Heart left ventricle (tissue), 16 donors: ENCODE measurements around the gene ZSCAN26. TPM values are rescaled to one million over a fixed set of nuclear protein-coding genes. Genes with fewer than 3 reads are reported as not detected.
"Not testable (repeated sequence)": the region's sequence is repeated elsewhere in the genome, so short reads cannot be mapped to it uniquely, and the experiment has no call there.

ENCODE experiments used
- ATAC-seq, 4 donors: fragments of 200-7000 bp; cut with Tn5 transposase; one replicate each; pipeline ENCODE4 v1.9.1; 2020 to 2022; ENCODE audit warnings: moderate library complexity in 4 of 4, mild to moderate bottlenecking in 3 of 4, moderate number of reproducible peaks in 1 of 4
- DNase-seq, 5 donors: peaks; one replicate each; pipeline ENCODE4 v3.0.0-alpha.2; 2020
- H3K27ac ChIP-seq, 12 donors: fragments of 200-600 bp; sonication (generic) in 4 of 12; one replicate each; pipeline versions ENCODE4 v1.5.0 to v1.8.0; 2016 to 2022; ENCODE audit warnings: mild to moderate bottlenecking in 2 of 12
- H3K27me3 ChIP-seq, 9 donors: fragments of 200-600 bp; sonication (generic) in 2 of 9; one replicate each; pipeline versions ENCODE4 v1.5.1 to v1.8.0; 2016 to 2022; ENCODE audit warnings: mild to moderate bottlenecking in 3 of 9
- H3K36me3 ChIP-seq, 9 donors: fragments of 200-600 bp; sonication (generic) in 2 of 9; one replicate each; pipeline versions ENCODE4 v1.5.0 to v1.8.0; 2018 to 2022; ENCODE audit warnings: mild to moderate bottlenecking in 2 of 9
- H3K4me1 ChIP-seq, 12 donors: fragments of 200-600 bp; sonication (generic) in 4 of 12; one replicate each; pipeline versions ENCODE4 v1.5.0 to v1.8.0; 2016 to 2022; ENCODE audit warnings: mild to moderate bottlenecking in 3 of 12
- H3K4me3 ChIP-seq, 12 donors: fragments of 200-600 bp; sonication (generic) in 4 of 12; one replicate each; pipeline versions ENCODE4 v1.5.0 to v1.8.0; 2017 to 2022; ENCODE audit warnings: mild to moderate bottlenecking in 9 of 12, moderate library complexity in 4 of 12
- H3K9me3 ChIP-seq, 12 donors: fragments of 200-600 bp; sonication (generic) in 4 of 12; one replicate each; pipeline versions ENCODE4 v1.5.0 to v1.8.0; 2016 to 2022; ENCODE audit warnings: mild to moderate bottlenecking in 1 of 12
- POLR2A ChIP-seq, 2 donors: fragments of 450-650 bp; IDR thresholded peaks; one replicate each; pipeline ENCODE4 v1.6.1; 2017; ENCODE audit warnings: antibody characterized with exemption in 2 of 2, mild to moderate bottlenecking in 2 of 2, moderate library complexity in 2 of 2
- WGBS, 4 donors: extraction: QIAGEN DNeasy Blood & Tissue Kit in 2 of 4; methylation state at CpG; one replicate each; pipeline versions ENCODE4 v1.1.5 to v1.1.7; 2013 to 2018; 5-methylcytosine and 5-hydroxymethylcytosine counted together
- intact Hi-C, 10 donors: fragments of 100-400 bp; cut with DNase I; formaldehyde crosslinking; loops; one replicate each; pipeline versions ENCODE4 v1.11.1 to v1.14.2; 2022
- polyA plus RNA-seq, 2 donors: library from polyadenylated mRNA; stranded (reverse); fragments of 200-250 nt; gene quantifications; one replicate each; pipeline ENCODE4 v1.2.3, GENCODE V29; 2013
- total RNA-seq, 9 donors: library from RNA; depleted of rRNA in 2 of 9; stranded (reverse); fragments of >200 nt in 2 of 9; fragmentation: NEBNext Ultra II Directional in 3 of 9; extraction: Animal tissue kit (Norgen Biotek cat#: 25700) in 3 of 9; gene quantifications; one replicate each; pipeline versions ENCODE4 v1.1.0 to v1.2.4, GENCODE V29; 2016 to 2023
- TF ChIP-seq, protein P1 (sequence below), 12 donors: fragments of 200-600 bp; sonication (generic) in 4 of 12; IDR thresholded peaks; one replicate each; pipeline versions ENCODE4 v1.5.0 to v1.8.0; 2018 to 2022; ENCODE audit warnings: antibody characterized with exemption in 12 of 12, mild to moderate bottlenecking in 5 of 12
- donor health status: ischemic (EF 13 %, LVEDD 7.1; RV severe dilation, severe dysfunction).
- donor health status: healthy with polysubstance abuse.
- donor health status: DM: no; HTN: yes; CAD: no.
- donor health status: DM: no; HTN: no; CAD: no.
- donor health status: ischemic (EF 25% LVEDD 6.9; RV normal size, moderate dysfunction).
- donor health status: ischemic (EF 25% LVEDD 5.7; RV mildly dilated, moderate dysfunction).
- donor health status: healthy.
- donor health status: DM: yes; HTN: yes; CAD: no.
- donor health status: ischemic (EF 35%, LVEDD 5.7; RV mildly dilated, moderate dysfunction).
- donor health status: nonischemic (EF 11% LVEDD 7.7; RV severe dilation, severe dysfunction).
- donor health status: DM: yes; HTN: yes; CAD: no.
- donor health status: PGD.
- donor health status: ischemic (EF 29% LVEDD 5.4; RV normal size, mild dysfunction).
- donor health status: nonischemic (EF 23%, LVEDD 6.1; RV moderate dilation, normal function).

ZSCAN26 gene
- total and polyA plus RNA-seq, 11 donors, result 8.1 to 16.4 (median 12.2) TPM

GRCh38 chr6:28315628-28316027 is 48.7 kb downstream of the ZSCAN26 start:
- H3K36me3 ChIP-seq, result peaks cover 0 to 5% (median 0%) of the 10 kb centered on the region in 9 donors
- peaks cover 0 to 6% (median 0%) of the 10 kb centered on the region in 12 donors for H3K9me3 ChIP-seq
- no peaks in the 10 kb centered on the region for H3K27me3 ChIP-seq
- 47 to 58% (median 54%) methylated on average over 3 of the region's 3 CpGs for WGBS, 4 donors
- intact Hi-C loops, result no loop called here
- no peak for ATAC-seq
- H3K4me1 ChIP-seq, result no peaks in the 10 kb centered on the region
- H3K4me3 ChIP-seq, result no peak overlapping the region
- H3K27ac ChIP-seq, result no peak overlapping the region
- TF ChIP-seq, protein P1, sequence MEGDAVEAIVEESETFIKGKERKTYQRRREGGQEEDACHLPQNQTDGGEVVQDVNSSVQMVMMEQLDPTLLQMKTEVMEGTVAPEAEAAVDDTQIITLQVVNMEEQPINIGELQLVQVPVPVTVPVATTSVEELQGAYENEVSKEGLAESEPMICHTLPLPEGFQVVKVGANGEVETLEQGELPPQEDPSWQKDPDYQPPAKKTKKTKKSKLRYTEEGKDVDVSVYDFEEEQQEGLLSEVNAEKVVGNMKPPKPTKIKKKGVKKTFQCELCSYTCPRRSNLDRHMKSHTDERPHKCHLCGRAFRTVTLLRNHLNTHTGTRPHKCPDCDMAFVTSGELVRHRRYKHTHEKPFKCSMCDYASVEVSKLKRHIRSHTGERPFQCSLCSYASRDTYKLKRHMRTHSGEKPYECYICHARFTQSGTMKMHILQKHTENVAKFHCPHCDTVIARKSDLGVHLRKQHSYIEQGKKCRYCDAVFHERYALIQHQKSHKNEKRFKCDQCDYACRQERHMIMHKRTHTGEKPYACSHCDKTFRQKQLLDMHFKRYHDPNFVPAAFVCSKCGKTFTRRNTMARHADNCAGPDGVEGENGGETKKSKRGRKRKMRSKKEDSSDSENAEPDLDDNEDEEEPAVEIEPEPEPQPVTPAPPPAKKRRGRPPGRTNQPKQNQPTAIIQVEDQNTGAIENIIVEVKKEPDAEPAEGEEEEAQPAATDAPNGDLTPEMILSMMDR (IDR thresholded peaks at IDR 0.05), result no peak
- no peak for TF ChIP-seq POLR2A (IDR thresholded peaks at IDR 0.05)
- DNase-seq, result no peak

DNA sequence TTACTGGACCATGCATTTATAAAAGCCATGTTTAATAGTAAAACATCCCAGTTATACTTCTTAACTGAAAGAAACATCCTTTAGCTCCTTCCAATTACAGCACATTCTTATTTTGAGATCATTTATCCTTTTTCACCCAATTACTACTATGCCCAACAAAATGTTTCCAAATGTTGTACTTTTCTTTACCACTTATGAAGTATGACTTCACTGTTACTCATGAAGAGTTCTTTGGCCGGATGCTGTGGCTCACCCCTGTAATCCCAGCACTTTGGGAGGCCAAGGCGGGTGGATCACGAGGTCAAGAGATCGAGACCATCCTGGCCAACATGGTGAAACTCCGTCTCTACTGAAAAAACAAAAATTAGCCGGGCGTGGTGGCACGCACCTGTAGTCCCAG is 50.9 kb downstream of the ZSCAN26 start:
- H3K27me3 ChIP-seq, H3K4me3 ChIP-seq, H3K36me3 ChIP-seq, H3K4me1 ChIP-seq, H3K27ac ChIP-seq, DNase-seq, intact Hi-C loops, ATAC-seq: not testable (repeated sequence)
- WGBS, 4 donors, result 93 to 97% (median 94%) methylated on average over 8 of the region's 8 CpGs
- peaks cover 0 to 14% (median 2%) of the 10 kb centered on the region in 12 donors for H3K9me3 ChIP-seq

- no peak overlapping the region for H3K4me3 ChIP-seq
- ATAC-seq (no peak), DNase-seq (no peak)
- H3K36me3 ChIP-seq, result peaks cover 12 to 46% (median 34%) of the 10 kb centered on the region in 9 donors
- no peaks in the 10 kb centered on the region for H3K27me3 ChIP-seq
- TF ChIP-seq, protein P1 (IDR thresholded peaks at IDR 0.05), result no peak
- TF ChIP-seq POLR2A (IDR thresholded peaks at IDR 0.05), result no peak
- H3K27ac ChIP-seq, result no peak overlapping the region
- intact Hi-C loops, result no loop called here
- H3K9me3 ChIP-seq, result peaks cover 0 to 52% (median 29%) of the 10 kb centered on the region in 12 donors
- no peaks in the 10 kb centered on the region for H3K4me1 ChIP-seq
- 92 to 97% (median 94%) methylated on average over 3 of the region's 3 CpGs for WGBS, 4 donors
Measured at GRCh38 chr6:28322661-28323060, 55.7 kb downstream of the ZSCAN26 start.

GRCh38 chr6:28323813-28324424 is 57.0 kb downstream of the ZSCAN26 start:
- peaks cover 0 to 63% (median 34%) of the 10 kb centered on the region in 12 donors for H3K9me3 ChIP-seq
- ATAC-seq (no peak), DNase-seq (no peak)
- TF ChIP-seq, protein P1 (IDR thresholded peaks at IDR 0.05), result no peak
- no peak for TF ChIP-seq POLR2A (IDR thresholded peaks at IDR 0.05)
- no peaks in the 10 kb centered on the region for H3K4me1 ChIP-seq
- no peak overlapping the region for H3K4me3 ChIP-seq
- H3K27ac ChIP-seq, result no peak overlapping the region
- H3K36me3 ChIP-seq, result peaks cover 12 to 58% (median 35%) of the 10 kb centered on the region in 9 donors
- no peaks in the 10 kb centered on the region for H3K27me3 ChIP-seq
- 95 to 100% (median 97%) methylated on average over 1 of the region's 1 CpG for WGBS, 4 donors
- intact Hi-C loops, result no loop called here
